ENCODE measurements around the gene LTBP4.

The LTBP4 gene

GRCh38 chr19:40613690-40614621, 12.8 kb downstream of the LTBP4 start:
- Histone ChIP-seq H3K9ac (ENCODE audit: low read length) (peak overlapping the region; percentile 90), H4K91ac (ENCODE audit: low read length) (peak overlapping the region; percentile 98), H3K9me3 (ENCODE audit: control insufficient read depth, low read length) (no peaks in the 10 kb centered on the region), H3K23ac (ENCODE audit: low read length in 2 of 2) (peak overlapping the region in 1 of 2 experiments; percentile 87), H3K4me1 (ENCODE audit: control insufficient read depth, insufficient read depth, low read depth, low read length) (peaks cover 22% of the 10 kb centered on the region), H2BK12ac (ENCODE audit: low read length in 2 of 2) (peak overlapping the region; percentile 59 to 95), H3K79me1 (replicated peaks; ENCODE audit: low read length, poor library complexity, severe bottlenecking) (peaks cover 3% of the 10 kb centered on the region), H3K4me3 (ENCODE audit: insufficient read depth in 1 of 2, low read depth in 1 of 2, low read length in 2 of 2) (peak overlapping the region; percentile 71 to 93), H3K4ac (ENCODE audit: low read depth in 1 of 2, low read length in 2 of 2) (peak overlapping the region; percentile 64 to 97), H2BK5ac (ENCODE audit: low read depth, low read length, poor library complexity, severe bottlenecking) (no peak overlapping the region), H2AK5ac (ENCODE audit: low read length, severe bottlenecking) (no peak overlapping the region), H4K8ac (ENCODE audit: low read length) (peak overlapping the region; percentile 95), H3K14ac (ENCODE audit: low read length in 2 of 2) (peak overlapping the region in 1 of 2 experiments; percentile 97), H3K27me3 (ENCODE audit: control insufficient read depth in 1 of 2, insufficient read depth in 1 of 2, low read length in 2 of 2) (peaks cover 5% of the 10 kb centered on the region in 2 experiments), H3K4me2 (ENCODE audit: low read length, poor library complexity, severe bottlenecking) (peak overlapping the region; percentile 69), H3K36me3 (ENCODE audit: control insufficient read depth in 1 of 2, insufficient read depth in 2 of 2, low read depth in 1 of 2, low read length in 2 of 2) (peaks cover 3 to 5% of the 10 kb centered on the region in 2 experiments), H2BK15ac (ENCODE audit: low read depth, poor library complexity, severe bottlenecking) (peak overlapping the region; percentile 83), H3K18ac (ENCODE audit: low read depth in 1 of 2, low read length in 2 of 2) (peak overlapping the region; percentile 92 to 94), H2AFZ (ENCODE audit: low read depth, low read length) (no peak overlapping the region), H3K27ac (ENCODE audit: low read length, poor library complexity, severe bottlenecking) (peak overlapping the region; percentile 69), H2BK120ac (ENCODE audit: low read depth, low read length) (peak overlapping the region; percentile 89)
- 7% methylated on average over 61 of the region's 67 CpGs for WGBS
- DNase-seq, result peak; percentile 95

- H2AK5ac ChIP-seq (ENCODE audit: low read length, severe bottlenecking), result no peak overlapping the region
- peak overlapping the region; percentile 71 to 93 for H3K4me3 ChIP-seq (ENCODE audit: insufficient read depth in 1 of 2, low read depth in 1 of 2, low read length in 2 of 2)
- no peak overlapping the region for H2AFZ ChIP-seq (ENCODE audit: low read depth, low read length)
- no peak overlapping the region for H4K8ac ChIP-seq (ENCODE audit: low read length)
- peak overlapping the region; percentile 83 for H2BK15ac ChIP-seq (ENCODE audit: low read depth, poor library complexity, severe bottlenecking)
- H2BK12ac ChIP-seq (ENCODE audit: low read length in 2 of 2), result peak overlapping the region; percentile 59 to 95
- WGBS, result 2% methylated on average over 15 of the region's 27 CpGs
- peak overlapping the region; percentile 69 for H3K4me2 ChIP-seq (ENCODE audit: low read length, poor library complexity, severe bottlenecking)
- H3K9me3 ChIP-seq (ENCODE audit: control insufficient read depth, low read length), result no peaks in the 10 kb centered on the region
- peak overlapping the region; percentile 87 to 94 for H3K18ac ChIP-seq (ENCODE audit: low read depth in 1 of 2, low read length in 2 of 2)
- peak overlapping the region in 1 of 2 experiments; percentile 97 for H3K14ac ChIP-seq (ENCODE audit: low read length in 2 of 2)
- no peak overlapping the region for H2BK5ac ChIP-seq (ENCODE audit: low read depth, low read length, poor library complexity, severe bottlenecking)
- no peak overlapping the region for H3K23ac ChIP-seq (ENCODE audit: low read length in 2 of 2)
- H3K79me1 ChIP-seq (replicated peaks; ENCODE audit: low read length, poor library complexity, severe bottlenecking), result peaks cover 3% of the 10 kb centered on the region
- DNase-seq, result peak; percentile 98
- H3K36me3 ChIP-seq (ENCODE audit: control insufficient read depth in 1 of 2, insufficient read depth in 2 of 2, low read depth in 1 of 2, low read length in 2 of 2), result peaks cover 11% of the 10 kb centered on the region in 2 experiments
- peak overlapping the region; percentile 98 for H4K91ac ChIP-seq (ENCODE audit: low read length)
- H3K9ac ChIP-seq (ENCODE audit: low read length), result peak overlapping the region; percentile 90
- peak overlapping the region; percentile 45 for H3K27ac ChIP-seq (ENCODE audit: low read length, poor library complexity, severe bottlenecking)
- H3K4ac ChIP-seq (ENCODE audit: low read depth in 1 of 2, low read length in 2 of 2), result peak overlapping the region; percentile 64 to 97
- peak overlapping the region; percentile 89 for H2BK120ac ChIP-seq (ENCODE audit: low read depth, low read length)
- H3K27me3 ChIP-seq (ENCODE audit: control insufficient read depth in 1 of 2, insufficient read depth in 1 of 2, low read length in 2 of 2), result no peaks in the 10 kb centered on the region
- peaks cover 17% of the 10 kb centered on the region for H3K4me1 ChIP-seq (ENCODE audit: control insufficient read depth, insufficient read depth, low read depth, low read length)
These were observed 13.6 kb downstream of the LTBP4 start for GRCh38 chr19:40614622-40615411.

- Histone ChIP-seq H2BK120ac (ENCODE audit: low read depth, low read length) (no peak overlapping the region), H3K23ac (ENCODE audit: low read length in 2 of 2) (no peak overlapping the region), H2AK5ac (ENCODE audit: low read length, severe bottlenecking) (no peak overlapping the region), H3K9me3 (ENCODE audit: control insufficient read depth, low read length) (no peaks in the 10 kb centered on the region), H3K18ac (ENCODE audit: low read depth in 1 of 2, low read length in 2 of 2) (no peak overlapping the region), H3K9ac (ENCODE audit: low read length) (no peak overlapping the region), H3K4ac (ENCODE audit: low read depth in 1 of 2, low read length in 2 of 2) (no peak overlapping the region), H2BK15ac (ENCODE audit: low read depth, poor library complexity, severe bottlenecking) (no peak overlapping the region), H3K27me3 (ENCODE audit: control insufficient read depth in 1 of 2, insufficient read depth in 1 of 2, low read length in 2 of 2) (no peaks in the 10 kb centered on the region), H2BK5ac (ENCODE audit: low read depth, low read length, poor library complexity, severe bottlenecking) (no peak overlapping the region), H3K27ac (ENCODE audit: low read length, poor library complexity, severe bottlenecking) (no peak overlapping the region), H2AFZ (ENCODE audit: low read depth, low read length) (no peak overlapping the region), H3K4me3 (ENCODE audit: insufficient read depth in 1 of 2, low read depth in 1 of 2, low read length in 2 of 2) (no peak overlapping the region), H3K14ac (ENCODE audit: low read length in 2 of 2) (no peak overlapping the region), H3K4me2 (ENCODE audit: low read length, poor library complexity, severe bottlenecking) (no peak overlapping the region), H4K8ac (ENCODE audit: low read length) (no peak overlapping the region), H2BK12ac (ENCODE audit: low read length in 2 of 2) (no peak overlapping the region), H4K91ac (ENCODE audit: low read length) (no peak overlapping the region), H3K4me1 (ENCODE audit: control insufficient read depth, insufficient read depth, low read depth, low read length) (peaks cover 10% of the 10 kb centered on the region), H3K36me3 (ENCODE audit: control insufficient read depth in 1 of 2, insufficient read depth in 2 of 2, low read depth in 1 of 2, low read length in 2 of 2) (peaks cover 15 to 19% of the 10 kb centered on the region in 2 experiments), H3K79me1 (replicated peaks; ENCODE audit: low read length, poor library complexity, severe bottlenecking) (peaks cover 3% of the 10 kb centered on the region)
- 100% methylated on average over 1 of the region's 5 CpGs for WGBS
- no peak for DNase-seq
These were observed 15.0 kb downstream of the LTBP4 start for GRCh38 chr19:40616178-40616577.

GRCh38 chr19:40616941-40617340, 15.8 kb downstream of the LTBP4 start:
- no peak overlapping the region for H4K91ac ChIP-seq (ENCODE audit: low read length)
- WGBS, result 98% methylated on average over 17 of the region's 17 CpGs
- DNase-seq, result no peak
- H2AFZ ChIP-seq (ENCODE audit: low read depth, low read length), result no peak overlapping the region
- no peak overlapping the region for H2AK5ac ChIP-seq (ENCODE audit: low read length, severe bottlenecking)
- H2BK12ac ChIP-seq (ENCODE audit: low read length in 2 of 2), result no peak overlapping the region
- no peak overlapping the region for H3K18ac ChIP-seq (ENCODE audit: low read depth in 1 of 2, low read length in 2 of 2)
- H2BK15ac ChIP-seq (ENCODE audit: low read depth, poor library complexity, severe bottlenecking), result no peak overlapping the region
- no peak overlapping the region for H4K8ac ChIP-seq (ENCODE audit: low read length)
- H3K9me3 ChIP-seq (ENCODE audit: control insufficient read depth, low read length), result no peaks in the 10 kb centered on the region
- no peaks in the 10 kb centered on the region for H3K27me3 ChIP-seq (ENCODE audit: control insufficient read depth in 1 of 2, insufficient read depth in 1 of 2, low read length in 2 of 2)
- H2BK120ac ChIP-seq (ENCODE audit: low read depth, low read length), result no peak overlapping the region
- H3K79me1 ChIP-seq (replicated peaks; ENCODE audit: low read length, poor library complexity, severe bottlenecking), result peaks cover 5% of the 10 kb centered on the region
- no peak overlapping the region for H3K4ac ChIP-seq (ENCODE audit: low read depth in 1 of 2, low read length in 2 of 2)
- H3K23ac ChIP-seq (ENCODE audit: low read length in 2 of 2), result no peak overlapping the region
- peaks cover 10% of the 10 kb centered on the region for H3K4me1 ChIP-seq (ENCODE audit: control insufficient read depth, insufficient read depth, low read depth, low read length)
- no peak overlapping the region for H2BK5ac ChIP-seq (ENCODE audit: low read depth, low read length, poor library complexity, severe bottlenecking)
- H3K4me2 ChIP-seq (ENCODE audit: low read length, poor library complexity, severe bottlenecking), result no peak overlapping the region
- no peak overlapping the region for H3K27ac ChIP-seq (ENCODE audit: low read length, poor library complexity, severe bottlenecking)
- H3K14ac ChIP-seq (ENCODE audit: low read length in 2 of 2), result no peak overlapping the region
- H3K4me3 ChIP-seq (ENCODE audit: insufficient read depth in 1 of 2, low read depth in 1 of 2, low read length in 2 of 2), result no peak overlapping the region
- no peak overlapping the region for H3K9ac ChIP-seq (ENCODE audit: low read length)
- peaks cover 21 to 24% of the 10 kb centered on the region in 2 experiments for H3K36me3 ChIP-seq (ENCODE audit: control insufficient read depth in 1 of 2, insufficient read depth in 2 of 2, low read depth in 1 of 2, low read length in 2 of 2)
